Activated naive CD4-positive, alpha-beta T cell (primary cell): ENCODE data around the gene RHBDF1.
A peak's percentile ranks its signal among the peaks of the same experiment; 100 is the strongest.
"Not testable (repeated sequence)": the region's sequence is repeated elsewhere in the genome, so short reads cannot be mapped to it uniquely, and the experiment has no call there.

ENCODE experiments used
- DNase-seq, 4 experiments: peaks; one replicate each; lab custom pipeline; 2025; lab: John Stamatoyannopoulos, UW

Gene RHBDF1

DNA sequence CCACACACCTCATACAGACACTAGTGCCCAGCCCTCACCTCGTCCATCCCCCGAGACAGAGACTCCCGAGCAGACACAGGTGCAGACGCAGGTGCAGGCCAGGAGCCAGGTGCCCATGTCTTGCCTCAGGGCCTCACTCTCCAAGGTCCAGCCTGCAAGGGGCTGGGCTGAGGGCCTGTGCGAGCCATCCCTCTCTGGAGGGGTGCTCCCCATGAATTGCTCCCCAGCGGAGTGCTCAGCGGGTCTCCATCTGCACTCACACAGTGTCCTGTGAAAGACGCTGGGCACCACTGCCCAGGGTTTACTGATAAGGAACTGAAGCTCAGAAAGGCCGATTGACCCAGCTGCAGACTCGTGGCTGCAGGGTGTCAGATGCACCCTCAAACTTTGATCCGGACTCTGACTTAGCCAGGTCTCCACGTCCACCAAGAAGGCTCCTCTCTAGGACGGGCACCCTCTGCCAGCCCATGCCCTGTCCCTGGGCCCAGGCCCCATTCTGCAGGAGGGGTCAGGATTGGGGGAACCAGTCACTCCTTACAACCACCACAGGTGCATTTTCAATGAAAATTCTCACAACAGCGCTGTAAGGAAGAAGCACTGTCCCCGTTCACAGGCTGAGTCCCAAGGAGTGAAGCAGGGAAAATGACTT lies 36.0 kb downstream of the RHBDF1 start:
- DNase-seq = no peak

DNA sequence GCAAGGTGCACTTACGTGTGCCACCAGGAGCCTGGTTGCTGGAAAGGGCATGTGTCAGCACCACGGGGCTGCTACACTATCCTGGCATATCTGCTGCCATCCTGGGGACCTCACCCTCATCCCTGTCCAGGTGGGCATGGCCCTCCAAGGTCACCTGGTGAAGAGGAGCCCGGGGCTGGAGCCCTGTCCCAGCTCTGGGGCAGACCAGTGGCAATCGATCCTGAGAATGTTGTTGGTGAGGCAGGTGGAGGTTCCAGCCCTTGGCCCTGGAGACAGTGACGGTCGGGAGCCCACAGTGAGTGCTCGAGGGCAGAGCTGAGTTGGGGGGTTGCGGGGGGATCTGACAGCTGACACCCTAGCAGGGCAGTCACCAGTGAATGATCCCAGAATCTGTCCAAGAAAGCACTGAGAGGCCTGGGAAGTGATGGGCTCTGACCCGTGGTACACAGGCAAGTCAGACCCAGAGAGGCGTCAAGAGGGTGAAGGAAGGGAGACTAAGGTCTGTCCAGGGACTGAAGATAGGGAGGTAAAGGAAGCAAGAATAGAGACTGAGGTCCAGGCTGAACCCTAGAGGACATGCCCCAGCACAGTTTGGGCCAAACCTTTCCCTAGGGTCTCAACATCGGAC lies 36.6 kb downstream of the RHBDF1 start:
- DNase-seq = no peak

DNA sequence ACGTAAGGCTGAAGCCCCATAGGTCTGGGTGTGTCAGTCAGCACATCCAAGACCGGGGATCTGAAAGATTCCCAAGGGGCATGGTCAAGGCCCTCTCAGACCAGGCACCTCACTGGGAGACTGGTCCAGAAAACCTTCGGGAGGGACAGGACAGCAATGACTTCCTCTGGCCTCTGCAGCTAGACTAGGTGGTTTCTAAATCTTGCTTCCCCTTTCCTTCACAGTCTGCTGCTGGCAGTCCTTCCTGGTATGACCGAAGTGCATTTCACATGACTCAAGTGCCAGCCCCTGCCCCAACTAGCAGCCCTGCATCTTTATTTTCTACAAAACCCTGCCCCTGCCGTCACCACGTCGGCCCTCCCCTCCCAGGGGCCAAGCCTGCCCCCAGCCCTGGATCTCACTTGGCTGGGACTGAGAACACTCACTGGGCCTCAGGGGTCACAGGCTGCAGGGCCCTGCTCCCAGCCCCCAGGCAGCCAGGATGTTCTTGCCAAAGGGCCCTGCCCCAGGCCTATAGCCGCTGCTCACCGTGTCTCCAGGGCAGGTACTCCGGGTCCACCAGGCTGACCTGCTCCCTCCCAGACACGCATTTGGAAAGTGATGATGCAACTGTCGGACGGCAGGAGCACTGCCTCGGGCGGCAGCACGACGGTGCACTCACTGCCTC lies 37.3 kb downstream of the RHBDF1 start:
- no peak for DNase-seq

DNA sequence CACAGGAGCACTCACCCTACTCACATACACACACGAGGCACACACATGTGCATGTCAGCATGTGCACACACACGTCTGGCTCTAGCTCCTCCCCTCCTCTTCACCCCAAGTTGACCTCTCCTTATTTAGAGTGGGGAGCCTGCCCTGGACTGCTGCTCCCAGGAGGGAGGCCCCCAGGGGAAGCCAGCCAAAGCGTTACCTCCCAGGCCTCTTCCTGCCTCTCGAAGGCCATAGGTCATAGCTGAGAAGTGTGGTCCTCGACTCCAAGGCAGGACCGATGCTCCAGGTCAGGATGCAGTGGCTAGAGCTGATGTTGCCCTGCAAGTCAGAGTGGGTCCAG lies 37.8 kb downstream of the RHBDF1 start:
- no peak for DNase-seq

DNA sequence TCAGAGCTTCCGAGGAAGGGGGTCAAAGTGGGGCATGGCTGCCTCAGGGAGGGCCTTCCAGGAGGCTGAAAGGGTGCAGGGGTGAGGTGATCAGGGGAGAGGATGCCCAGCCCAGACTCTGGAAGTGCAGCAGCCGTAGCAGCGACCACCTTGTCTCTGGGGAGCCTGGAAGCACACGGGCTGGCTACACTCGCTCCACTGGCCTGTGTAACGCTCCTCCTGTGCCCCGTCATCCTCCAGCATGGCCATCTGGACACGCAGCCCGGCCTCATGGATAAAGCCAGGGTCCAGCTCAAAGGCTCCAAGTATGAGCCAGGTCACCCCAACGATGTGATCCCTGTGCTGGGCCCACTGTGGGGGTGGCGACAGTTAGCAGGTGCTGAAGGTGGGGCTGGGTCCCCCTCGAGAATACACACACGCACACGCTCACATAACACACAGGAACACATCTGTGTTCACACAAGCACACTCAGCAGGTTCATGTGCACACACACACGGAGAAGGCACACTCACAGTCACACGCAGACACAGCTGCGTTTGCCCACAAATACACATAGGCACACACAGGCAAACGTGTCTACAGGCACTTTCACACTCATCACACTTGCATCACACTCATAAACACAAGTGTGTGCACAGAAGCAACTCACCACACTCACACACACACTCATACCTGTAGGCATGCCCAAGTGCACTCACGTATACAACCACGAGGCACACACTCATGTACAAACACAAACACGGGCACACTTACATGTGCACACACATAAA lies 38.4 kb downstream of the RHBDF1 start:
- no peak for DNase-seq

DNA sequence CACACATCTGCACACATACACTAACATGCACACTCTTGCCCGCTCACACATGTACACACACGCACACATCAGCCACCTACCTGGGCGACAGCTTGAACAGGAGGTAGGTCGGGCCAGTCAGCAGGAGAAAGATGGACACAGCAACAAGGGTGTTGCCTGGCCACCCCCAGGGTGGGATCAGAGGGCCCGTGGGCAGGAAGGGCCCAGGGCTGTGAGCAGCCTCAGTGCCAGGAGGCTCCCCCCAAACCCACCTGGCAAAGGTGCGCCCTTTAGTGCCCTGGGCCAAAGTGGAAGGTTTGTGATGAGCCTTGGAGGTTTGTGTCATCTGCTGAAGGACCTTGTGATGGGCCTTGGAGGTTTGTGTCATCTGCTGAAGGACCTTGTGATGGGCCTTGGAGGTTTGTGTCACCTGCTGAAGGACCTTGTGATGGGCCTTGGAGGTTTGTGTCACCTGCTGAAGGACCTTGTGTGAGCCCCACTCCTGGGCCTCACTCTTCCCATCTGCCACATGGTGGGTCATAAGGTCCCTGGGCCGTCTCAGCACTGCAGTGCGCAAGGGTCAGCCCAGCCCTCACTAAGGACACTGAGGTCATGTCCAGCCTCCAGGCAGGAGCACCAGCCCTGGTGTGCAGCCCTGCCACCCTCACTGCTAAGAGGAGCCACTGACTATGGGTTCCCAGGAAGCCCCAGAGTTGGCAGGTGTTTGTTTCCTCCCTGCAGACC lies 39.1 kb downstream of the RHBDF1 start:
- not testable (repeated sequence) for DNase-seq

DNA sequence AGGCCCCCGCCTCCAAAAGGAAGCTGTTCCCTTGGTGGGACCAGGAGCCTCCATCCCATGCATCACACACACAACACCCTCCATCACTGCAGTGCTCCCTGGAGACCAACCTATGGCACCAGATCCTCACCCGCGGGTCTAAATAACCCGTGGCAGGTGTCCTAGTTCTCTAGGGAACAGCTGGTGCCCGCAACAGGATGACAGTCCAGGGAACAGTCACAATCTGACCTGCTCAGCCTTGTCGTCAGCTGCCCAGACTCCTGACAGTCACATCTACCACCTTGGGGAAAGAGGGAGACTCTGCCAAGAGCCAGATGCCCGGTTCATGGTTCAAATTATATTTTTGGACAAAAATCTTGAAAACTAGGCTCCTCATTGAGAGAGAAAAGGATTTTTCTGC lies 41.8 kb downstream of the RHBDF1 start:
- DNase-seq = not testable (repeated sequence)

DNA sequence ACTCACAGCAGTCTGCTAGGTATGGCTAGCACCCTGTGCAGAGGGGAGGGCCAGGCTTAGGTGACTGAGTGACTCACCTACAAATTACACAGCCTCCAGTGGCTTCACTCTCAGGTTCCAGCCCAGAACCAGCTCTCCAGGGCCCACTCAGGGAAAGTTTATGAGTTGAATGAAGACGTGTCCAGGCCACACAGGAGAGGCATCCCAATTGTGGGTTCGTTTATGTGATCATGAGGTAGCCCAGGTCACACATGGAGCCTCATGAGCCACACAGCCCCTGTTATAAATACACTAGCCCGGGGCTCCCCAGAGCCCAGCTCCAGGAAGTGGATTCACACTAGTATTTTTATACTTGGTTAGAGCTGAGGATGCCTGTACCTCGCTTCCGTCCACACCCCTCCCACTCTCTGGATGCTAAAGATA lies 46.5 kb downstream of the RHBDF1 start:
- DNase-seq = not testable (repeated sequence)

DNA sequence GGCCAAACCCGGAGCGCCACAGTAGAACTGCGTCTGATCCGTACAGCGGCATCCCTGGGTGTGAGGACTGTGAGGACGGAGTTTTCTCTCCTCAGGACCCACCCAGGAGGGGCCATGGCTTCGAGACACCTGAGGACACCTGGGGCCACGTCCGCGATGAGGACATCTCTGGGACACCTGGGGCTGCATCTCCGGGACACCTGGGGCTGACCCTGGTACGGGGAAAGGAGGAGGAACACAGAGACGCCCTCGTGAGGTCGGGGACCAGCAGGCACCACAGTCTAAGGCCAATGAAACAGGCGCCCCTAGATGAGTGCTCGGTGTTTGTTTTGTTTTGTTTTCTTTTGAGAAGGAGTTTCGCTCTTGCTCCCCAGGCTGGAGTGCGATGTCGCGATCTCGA lies 48.3 kb downstream of the RHBDF1 start:
- not testable (repeated sequence) for DNase-seq

DNA sequence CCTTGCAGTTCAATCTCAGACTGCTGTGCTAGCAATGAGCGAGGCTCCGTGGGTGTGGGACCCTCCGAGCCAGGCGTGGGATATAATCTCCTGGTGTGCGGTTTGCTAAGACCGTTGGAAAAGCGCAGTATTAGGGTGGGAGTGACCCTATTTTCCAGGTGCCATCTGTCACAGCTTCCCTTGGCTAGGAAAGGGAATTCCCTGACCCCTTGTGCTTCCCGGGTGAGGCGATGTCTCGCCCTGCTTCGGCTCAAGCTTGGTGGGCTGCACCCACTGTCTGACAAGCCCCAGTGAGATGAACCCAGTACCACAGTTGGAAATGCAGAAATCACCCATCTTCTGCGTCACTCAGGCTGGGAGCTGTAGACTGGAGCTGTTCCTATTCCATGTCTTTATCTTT lies 51.5 kb downstream of the RHBDF1 start:
- not testable (repeated sequence) for DNase-seq

DNA sequence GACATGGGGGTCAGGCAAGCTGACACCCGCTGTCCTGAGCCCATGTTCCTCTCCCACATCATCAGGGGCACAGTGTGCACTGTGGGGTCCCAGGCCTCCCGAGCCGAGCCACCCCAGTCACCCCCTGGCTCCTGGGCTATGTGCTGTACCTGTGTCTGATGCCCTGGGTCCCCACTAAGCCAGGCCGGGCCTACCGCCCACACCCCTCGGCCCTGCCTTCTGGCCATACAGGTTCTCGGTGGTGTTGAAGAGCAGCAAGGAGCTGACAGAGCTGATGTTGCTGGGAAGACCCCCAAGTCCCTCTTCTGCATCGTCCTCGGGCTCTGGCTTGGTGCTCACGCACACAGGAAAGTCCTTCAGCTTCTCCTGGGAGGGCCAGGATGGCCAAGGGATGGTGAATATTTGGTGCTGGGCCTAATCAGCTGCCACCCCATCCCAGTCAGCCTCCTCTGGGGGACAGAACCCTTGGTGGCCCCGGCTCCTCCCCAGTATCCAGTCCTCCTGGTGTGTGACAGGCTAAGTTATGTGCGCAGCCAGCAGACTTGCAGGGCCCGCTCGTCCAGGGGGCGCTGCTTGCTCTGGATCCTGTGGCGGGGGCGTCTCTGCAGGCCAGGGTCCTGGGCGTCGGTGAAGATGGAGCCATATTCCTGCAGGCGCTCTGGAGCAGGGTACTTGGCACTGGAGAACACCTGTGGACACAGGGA lies 55.2 kb downstream of the RHBDF1 start:
- not testable (repeated sequence) for DNase-seq

DNA sequence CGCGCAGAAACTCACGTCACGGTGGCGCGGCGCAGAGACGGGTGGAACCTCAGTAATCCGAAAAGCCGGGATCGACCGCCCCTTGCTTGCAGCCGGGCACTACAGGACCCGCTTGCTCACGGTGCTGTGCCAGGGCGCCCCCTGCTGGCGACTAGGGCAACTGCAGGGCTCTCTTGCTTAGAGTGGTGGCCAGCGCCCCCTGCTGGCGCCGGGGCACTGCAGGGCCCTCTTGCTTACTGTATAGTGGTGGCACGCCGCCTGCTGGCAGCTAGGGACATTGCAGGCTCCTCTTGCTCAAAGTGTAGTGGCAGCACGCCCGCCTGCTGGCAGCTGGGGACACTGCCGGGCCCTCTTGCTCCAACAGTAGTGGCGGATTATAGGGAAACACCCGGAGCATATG lies 61.7 kb downstream of the RHBDF1 start:
- DNase-seq = peak; percentile 56 to 76 (median 66)

DNA sequence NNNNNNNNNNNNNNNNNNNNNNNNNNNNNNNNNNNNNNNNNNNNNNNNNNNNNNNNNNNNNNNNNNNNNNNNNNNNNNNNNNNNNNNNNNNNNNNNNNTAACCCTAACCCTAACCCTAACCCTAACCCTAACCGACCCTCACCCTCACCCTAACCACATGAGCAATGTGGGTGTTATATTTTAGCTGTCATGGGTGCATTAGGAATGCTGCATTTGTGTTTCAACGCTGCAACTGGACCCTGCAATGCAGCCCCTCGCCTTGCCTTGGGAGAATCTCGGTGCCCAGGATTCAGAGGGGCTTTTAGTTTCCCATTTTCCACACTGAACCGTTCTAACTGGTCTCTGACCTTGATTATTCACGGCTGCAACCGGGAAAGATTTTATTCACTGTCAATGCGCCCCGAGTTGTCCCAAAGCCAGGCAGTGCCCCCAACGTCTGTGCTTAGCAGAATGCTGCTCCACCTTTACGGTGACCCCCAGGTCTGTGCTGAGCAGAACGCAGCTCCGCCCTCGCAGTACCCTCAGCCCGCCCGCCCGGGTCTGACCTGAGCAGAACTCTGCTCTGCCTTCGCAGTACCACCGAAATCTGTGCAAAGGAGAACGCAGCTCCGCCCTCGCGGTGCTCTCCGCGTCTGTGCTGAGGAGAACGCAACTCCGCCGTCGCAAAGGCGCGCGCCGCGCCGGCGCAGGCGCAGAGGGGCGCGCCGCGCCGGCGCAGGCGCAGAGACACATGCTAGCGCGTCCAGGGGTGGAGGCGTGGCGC lies 62.3 kb downstream of the RHBDF1 start:
- DNase-seq = no peak
